Trophoblast cell (in vitro differentiated cells and primary cell): Measurements from ENCODE around the gene LUZP1.
A peak's percentile ranks its signal among the peaks of the same experiment; 100 is the strongest.

Experiments
- DNase-seq, 2 donors: peaks; one replicate each; pipeline ENCODE4 v3.0.0-alpha.2; 2016
- H2AFZ ChIP-seq: 2 replicates; pipeline ENCODE4 v1.6.1; 2013; ENCODE audit warnings: low read length, moderate library complexity, mild to moderate bottlenecking; ENCODE audit not compliant: insufficient read depth, poor library complexity
- H2AK5ac ChIP-seq: 2 replicates; pipeline ENCODE4 v1.6.1; 2013; ENCODE audit warnings: mild to moderate bottlenecking, low read length
- H2BK120ac ChIP-seq: 2 replicates; pipeline ENCODE4 v1.6.1; 2013; ENCODE audit warnings: low read length, mild to moderate bottlenecking, moderate library complexity; ENCODE audit not compliant: insufficient read depth, poor library complexity
- H2BK12ac ChIP-seq: 2 replicates; pipeline ENCODE4 v1.6.1; 2013; ENCODE audit warnings: mild to moderate bottlenecking, low read length, moderate library complexity
- H2BK5ac ChIP-seq: 2 replicates; pipeline ENCODE4 v1.6.1; 2013; ENCODE audit warnings: low read length, low read depth, moderate library complexity, mild to moderate bottlenecking; ENCODE audit not compliant: poor library complexity
- H3K14ac ChIP-seq: 2 replicates; pipeline ENCODE4 v1.6.1; 2013; ENCODE audit warnings: mild to moderate bottlenecking, low read length
- H3K18ac ChIP-seq: 2 replicates; pipeline ENCODE4 v1.6.1; 2013; ENCODE audit warnings: mild to moderate bottlenecking, low read length
- H3K23ac ChIP-seq: 2 replicates; pipeline ENCODE4 v1.6.1; 2013; ENCODE audit warnings: low read length
- H3K27ac ChIP-seq: 2 replicates; pipeline ENCODE4 v1.5.1; 2013; ENCODE audit warnings: low read depth, mild to moderate bottlenecking, inconsistent platforms, low read length, moderate library complexity
- H3K27me3 ChIP-seq: 2 replicates; pipeline ENCODE4 v1.6.1; 2013; ENCODE audit warnings: inconsistent platforms, mild to moderate bottlenecking, low read length, moderate library complexity; ENCODE audit not compliant: insufficient read depth
- H3K36me3 ChIP-seq, 2 experiments: 1 replicate in 1 of 2; 2 replicates in 1 of 2; pipeline ENCODE4 v1.6.1; 2013; ENCODE audit warnings: low read length in 2 of 2, mild to moderate bottlenecking in 2 of 2, moderate library complexity in 1 of 2; ENCODE audit not compliant: insufficient read depth in 2 of 2, control insufficient read depth in 1 of 2
- H3K4ac ChIP-seq: 2 replicates; pipeline ENCODE4 v1.6.1; 2013; ENCODE audit warnings: low read depth, mild to moderate bottlenecking, low read length, moderate library complexity
- H3K4me1 ChIP-seq, 2 experiments: 1 replicate in 1 of 2; 2 replicates in 1 of 2; pipeline ENCODE4 v1.6.1; 2013; ENCODE audit warnings: low read length in 2 of 2, mild to moderate bottlenecking in 2 of 2, moderate library complexity in 1 of 2; ENCODE audit not compliant: insufficient read depth in 2 of 2, control insufficient read depth in 1 of 2
- H3K4me2 ChIP-seq: 2 replicates; pipeline ENCODE4 v1.6.1; 2013; ENCODE audit warnings: inconsistent platforms, mild to moderate bottlenecking, low read length, moderate library complexity
- H3K4me3 ChIP-seq: 2 replicates; pipeline ENCODE4 v1.5.1; 2013; ENCODE audit warnings: mild to moderate bottlenecking, low read depth, low read length, inconsistent platforms
- H3K79me1 ChIP-seq: one replicate; pipeline ENCODE4 v1.6.1; 2013; ENCODE audit warnings: low read length
- H3K79me2 ChIP-seq: 2 replicates; pipeline ENCODE4 v1.6.1; 2013; ENCODE audit warnings: low read length, mild to moderate bottlenecking; ENCODE audit not compliant: control insufficient read depth, insufficient read depth, poor library complexity
- H3K9ac ChIP-seq: 2 replicates; pipeline ENCODE4 v1.6.1; 2013; ENCODE audit warnings: mild to moderate bottlenecking, low read length
- H3K9me3 ChIP-seq: 2 replicates; pipeline ENCODE4 v1.6.1; 2013; ENCODE audit warnings: low read depth, mild to moderate bottlenecking, control low read depth, inconsistent platforms, low read length; ENCODE audit not compliant: insufficient read depth
- H4K12ac ChIP-seq: 2 replicates; pipeline ENCODE4 v1.6.1; 2013; ENCODE audit warnings: low read depth, mild to moderate bottlenecking, low read length, moderate library complexity
- H4K8ac ChIP-seq: 2 replicates; pipeline ENCODE4 v1.6.1; 2013; ENCODE audit warnings: low read depth, mild to moderate bottlenecking, low read length, moderate library complexity
- H4K91ac ChIP-seq: one replicate; pipeline ENCODE4 v1.6.1; 2013; ENCODE audit warnings: low read depth, mild to moderate bottlenecking, low read length, moderate library complexity
- WGBS: extraction: QIAGEN DNeasy Blood & Tissue Kit; methylation state at CpG from one replicate; pipeline ENCODE4 v1.1.7; 2013; ENCODE audit warnings: missing lambda C conversion rate; ENCODE audit not compliant: insufficient read length, insufficient coverage; ENCODE audit errors: extremely low coverage; 5-methylcytosine and 5-hydroxymethylcytosine counted together

Gene LUZP1

GRCh38 chr1:23122023-23122748 is 46.5 kb downstream of the LUZP1 start:
- Histone ChIP-seq H2BK5ac (no peak overlapping the region), H3K27me3 (no peaks in the 10 kb centered on the region), H3K4me3 (no peak overlapping the region), H3K79me1 (no peaks in the 10 kb centered on the region), H3K23ac (no peak overlapping the region), H3K4ac (peak overlapping the region; percentile 90), H4K91ac (no peak overlapping the region), H4K8ac (no peak overlapping the region), H3K4me1 (peaks cover 2 to 15% of the 10 kb centered on the region in 2 experiments), H3K9me3 (no peaks in the 10 kb centered on the region), H3K4me2 (no peak overlapping the region), H2AFZ (no peak overlapping the region), H3K27ac (no peak overlapping the region), H3K36me3 (peaks cover 0 to 3% of the 10 kb centered on the region in 2 experiments), H2BK12ac (no peak overlapping the region), H3K18ac (no peak overlapping the region), H3K14ac (no peak overlapping the region), H2AK5ac (no peak overlapping the region), H4K12ac (no peak overlapping the region), H3K9ac (no peak overlapping the region), H2BK120ac (no peak overlapping the region), H3K79me2 (peaks cover 11% of the 10 kb centered on the region)
- no CpG with 5 or more reads among the region's 4 CpGs for WGBS
- DNase-seq, result peak in 1 of 2 donors; percentile 56

- no peak overlapping the region for H4K8ac ChIP-seq
- no peak overlapping the region for H2BK120ac ChIP-seq
- no CpG with 5 or more reads among the region's 3 CpGs for WGBS
Observed at GRCh38 chr1:23120383-23120782, 48.3 kb downstream of the LUZP1 start.

GRCh38 chr1:23118957-23119792 is 49.5 kb downstream of the LUZP1 start:
- Histone ChIP-seq H3K79me2 (peaks cover 13% of the 10 kb centered on the region), H3K27ac (no peak overlapping the region), H2AK5ac (no peak overlapping the region), H3K9ac (no peak overlapping the region), H4K12ac (no peak overlapping the region), H4K8ac (no peak overlapping the region), H4K91ac (no peak overlapping the region), H2AFZ (no peak overlapping the region), H3K27me3 (no peaks in the 10 kb centered on the region), H3K9me3 (no peaks in the 10 kb centered on the region), H3K79me1 (no peaks in the 10 kb centered on the region), H3K4me2 (no peak overlapping the region), H3K4ac (no peak overlapping the region), H3K4me3 (no peak overlapping the region), H3K4me1 (peaks cover 5 to 15% of the 10 kb centered on the region in 2 experiments), H3K14ac (no peak overlapping the region), H3K36me3 (peaks cover 0 to 3% of the 10 kb centered on the region in 2 experiments), H3K18ac (no peak overlapping the region), H3K23ac (no peak overlapping the region), H2BK12ac (no peak overlapping the region), H2BK120ac (no peak overlapping the region), H2BK5ac (no peak overlapping the region)
- DNase-seq, result peak in 1 of 2 donors; percentile 29
- no CpG with 5 or more reads among the region's 8 CpGs for WGBS

More at GRCh38 chr1:23120383-23120782, 48.3 kb downstream of the LUZP1 start:
- H2BK12ac ChIP-seq, result no peak overlapping the region
- H3K27me3 ChIP-seq, result no peaks in the 10 kb centered on the region
- H4K12ac ChIP-seq, result no peak overlapping the region
- peaks cover 0 to 3% of the 10 kb centered on the region in 2 experiments for H3K36me3 ChIP-seq
- DNase-seq, result no peak
- H3K23ac ChIP-seq, result no peak overlapping the region
- no peaks in the 10 kb centered on the region for H3K9me3 ChIP-seq
- peaks cover 11% of the 10 kb centered on the region for H3K79me2 ChIP-seq
- no peak overlapping the region for H3K4me2 ChIP-seq
- H3K79me1 ChIP-seq, result no peaks in the 10 kb centered on the region
- no peak overlapping the region for H3K18ac ChIP-seq
- H3K4me3 ChIP-seq, result no peak overlapping the region
- H3K27ac ChIP-seq, result no peak overlapping the region
- peak overlapping the region; percentile 91 for H3K4ac ChIP-seq
- H3K14ac ChIP-seq, result no peak overlapping the region
- H2AK5ac ChIP-seq, result no peak overlapping the region
- no peak overlapping the region for H2BK5ac ChIP-seq
- H4K91ac ChIP-seq, result no peak overlapping the region
- no peak overlapping the region for H3K9ac ChIP-seq
- peaks cover 2 to 12% of the 10 kb centered on the region in 2 experiments for H3K4me1 ChIP-seq
- no peak overlapping the region for H2AFZ ChIP-seq

GRCh38 chr1:23118407-23118806 is 50.2 kb downstream of the LUZP1 start:
- Histone ChIP-seq H3K4ac (peak overlapping the region; percentile 46), H2BK120ac (no peak overlapping the region), H3K4me2 (no peak overlapping the region), H3K4me1 (peaks cover 5 to 11% of the 10 kb centered on the region in 2 experiments), H3K9me3 (no peaks in the 10 kb centered on the region), H3K79me2 (peaks cover 13% of the 10 kb centered on the region), H2AK5ac (no peak overlapping the region), H3K27ac (no peak overlapping the region), H2BK5ac (no peak overlapping the region), H3K18ac (no peak overlapping the region), H2AFZ (no peak overlapping the region), H3K79me1 (no peaks in the 10 kb centered on the region), H3K14ac (no peak overlapping the region), H4K8ac (no peak overlapping the region), H3K27me3 (no peaks in the 10 kb centered on the region), H3K9ac (no peak overlapping the region), H4K12ac (no peak overlapping the region), H2BK12ac (no peak overlapping the region), H3K36me3 (peaks cover 0 to 3% of the 10 kb centered on the region in 2 experiments), H3K23ac (no peak overlapping the region), H3K4me3 (no peak overlapping the region), H4K91ac (no peak overlapping the region)
- DNase-seq, result no peak
